Thyroid gland (tissue), 4 donors: Measurements from ENCODE around the gene ARHGEF5.

Source experiments
- CTCF ChIP-seq, 6 experiments: fragments of 200-600 bp in 3 of 6; fragments of 450-650 bp in 3 of 6; sonication (generic) in 3 of 6; IDR thresholded peaks; one replicate each; pipeline ENCODE4 v1.5.1; 2016 to 2019; ENCODE audit warnings: antibody characterized with exemption in 6 of 6, mild to moderate bottlenecking in 2 of 6, inconsistent platforms in 1 of 6, moderate library complexity in 1 of 6
- POLR2A ChIP-seq, 2 donors: fragments of 450-650 bp; IDR thresholded peaks; one replicate each; pipeline ENCODE4 v1.6.1; 2017; ENCODE audit warnings: antibody characterized with exemption in 2 of 2, mild to moderate bottlenecking in 2 of 2, moderate library complexity in 1 of 2

GRCh38 chr7:144388950-144389349 is 33.7 kb downstream of the ARHGEF5 start:
- TF ChIP-seq CTCF (IDR thresholded peaks at IDR 0.05): no peak
- TF ChIP-seq POLR2A (IDR thresholded peaks at IDR 0.05): no peak
